Spleen (tissue), 11 donors: ENCODE results near the gene RPL13A. TPM values are rescaled to one million over a fixed set of nuclear protein-coding genes. Genes with fewer than 3 reads are reported as not detected.

Experiments used
- DNase-seq: peaks from one replicate; pipeline ENCODE4 v3.0.0-alpha.2; 2020
- H3K27ac ChIP-seq, 8 donors: fragments of 200-600 bp; sonication (generic) in 7 of 8; 1 replicate in 4 of 8; 2 replicates in 4 of 8; pipeline versions ENCODE4 v1.5.0 to v1.8.0; 2016 to 2021; ENCODE audit warnings: inconsistent platforms in 4 of 8, mild to moderate bottlenecking in 4 of 8, moderate library complexity in 1 of 8
- H3K27me3 ChIP-seq, 7 donors: fragments of 200-600 bp; sonication (generic) in 6 of 7; replicated peaks in 1 of 7; 1 replicate in 4 of 7; 2 replicates in 3 of 7; pipeline versions ENCODE4 v1.5.0 to v1.8.0; 2016 to 2021; ENCODE audit warnings: inconsistent platforms in 3 of 7, mild to moderate bottlenecking in 1 of 7
- H3K36me3 ChIP-seq, 6 donors: fragments of 200-600 bp; sonication (generic) in 5 of 6; 1 replicate in 4 of 6; 2 replicates in 2 of 6; pipeline versions ENCODE4 v1.5.0 to v1.8.0; 2016 to 2021; ENCODE audit warnings: inconsistent platforms in 2 of 6
- H3K4me1 ChIP-seq, 6 donors: fragments of 200-600 bp; sonication (generic) in 5 of 6; 1 replicate in 3 of 6; 2 replicates in 3 of 6; pipeline versions ENCODE4 v1.5.0 to v1.8.0; 2016 to 2021; ENCODE audit warnings: inconsistent platforms in 3 of 6
- H3K4me3 ChIP-seq, 8 donors: fragments of 200-600 bp; sonication (generic) in 7 of 8; 1 replicate in 4 of 8; 2 replicates in 4 of 8; pipeline versions ENCODE4 v1.5.0 to v1.8.0; 2016 to 2021; ENCODE audit warnings: inconsistent platforms in 4 of 8, mild to moderate bottlenecking in 4 of 8, moderate library complexity in 2 of 8
- H3K9me3 ChIP-seq, 8 donors: fragments of 200-600 bp; sonication (generic) in 7 of 8; 1 replicate in 4 of 8; 2 replicates in 4 of 8; pipeline versions ENCODE4 v1.5.0 to v1.8.0; 2016 to 2021; ENCODE audit warnings: inconsistent platforms in 4 of 8
- POLR2A ChIP-seq, 3 donors: fragments of 450-650 bp; IDR thresholded peaks; one replicate each; pipeline ENCODE4 v1.5.1; 2017; ENCODE audit warnings: antibody characterized with exemption in 3 of 3, mild to moderate bottlenecking in 1 of 3
- POLR2AphosphoS5 ChIP-seq, 3 donors: sonication (generic); formaldehyde crosslinking; IDR thresholded peaks; one replicate each; pipeline ENCODE4 v1.5.1; 2017; ENCODE audit warnings: antibody characterized with exemption in 3 of 3
- WGBS, 5 donors: extraction: QIAGEN DNeasy Blood & Tissue Kit in 3 of 5; methylation state at CpG; one replicate each; pipeline versions ENCODE4 v1.1.5 to v1.1.7; 2013 to 2018; 5-methylcytosine and 5-hydroxymethylcytosine counted together
- intact Hi-C: fragments of 100-400 bp; cut with DNase I; formaldehyde crosslinking; loops from one replicate; pipeline ENCODE4 v1.15.0; 2023; ENCODE audit warnings: low total_unique reads
- polyA plus RNA-seq, 3 donors: library from polyadenylated mRNA; stranded (reverse); fragments of 200-250 nt; gene quantifications; one replicate each; pipeline ENCODE4 v1.2.1, GENCODE V29; 2013
- total RNA-seq, 7 donors: library from RNA; depleted of rRNA in 3 of 7; stranded (reverse); fragments of >200 nt in 3 of 7; fragmentation: NEBNext Ultra II Directional in 4 of 7; extraction: Animal tissue kit (Norgen Biotek cat#: 25700) in 4 of 7; gene quantifications; one replicate each; pipeline versions ENCODE4 v1.1.0 to v1.2.1, GENCODE V29; 2016 to 2021
- TF ChIP-seq, protein P1 (sequence below), 11 experiments: fragments of 200-600 bp in 7 of 11; fragments of 450-650 bp in 4 of 11; sonication (generic) in 4 of 11; IDR thresholded peaks in 8 of 11; conservative IDR thresholded peaks in 3 of 11; 1 replicate in 7 of 11; 2 replicates in 4 of 11; pipeline versions ENCODE4 v1.4.0 to v1.8.0; 2016 to 2021; ENCODE audit warnings: antibody characterized with exemption in 11 of 11, inconsistent platforms in 4 of 11, mild to moderate bottlenecking in 1 of 11
- donor health status: healthy with polysubstance abuse.
- donor health status: DM: no; HTN: no; CAD: no; lungs with moderate emphysema.
- donor health status: DM: no; HTN: no; CAD: no.
- donor health status: Bipolar disorder and iron deficiency.
- donor health status: healthy.
- donor health status: DM: no; HTN: no; CAD: no.
- donor health status: DM: yes; HTN: yes; CAD: no.

The RPL13A gene
- total and polyA plus RNA-seq, 10 donors = 2,521 to 7,408 (median 3,003) TPM

DNA sequence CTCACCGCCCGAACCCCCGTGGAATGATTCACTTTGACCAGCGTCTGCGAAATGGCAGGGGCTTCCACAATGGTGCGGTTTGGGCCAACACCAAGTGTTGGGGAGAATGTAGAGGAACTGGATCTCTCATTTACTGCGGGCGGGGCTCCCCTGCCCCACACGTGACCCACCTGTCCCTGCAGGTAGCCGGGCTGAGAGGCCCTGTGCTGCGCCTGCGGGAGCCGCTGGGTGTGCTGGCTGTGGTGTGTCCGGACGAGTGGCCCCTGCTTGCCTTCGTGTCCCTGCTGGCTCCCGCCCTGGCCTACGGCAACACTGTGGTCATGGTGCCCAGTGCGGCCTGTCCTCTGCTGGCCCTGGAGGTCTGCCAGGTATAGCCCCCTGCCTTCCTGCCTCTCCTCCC, 19.2 kb upstream of the RPL13A start:
- H3K4me1 ChIP-seq = peaks cover 23 to 62% (median 42%) of the 10 kb centered on the region in 6 donors
- no peaks in the 10 kb centered on the region for H3K27me3 ChIP-seq
- TF ChIP-seq POLR2AphosphoS5 (IDR thresholded peaks at IDR 0.05) (peak in 1 of 3 donors; percentile 31), POLR2A (IDR thresholded peaks at IDR 0.05) (no peak)
- TF ChIP-seq, protein P1, sequence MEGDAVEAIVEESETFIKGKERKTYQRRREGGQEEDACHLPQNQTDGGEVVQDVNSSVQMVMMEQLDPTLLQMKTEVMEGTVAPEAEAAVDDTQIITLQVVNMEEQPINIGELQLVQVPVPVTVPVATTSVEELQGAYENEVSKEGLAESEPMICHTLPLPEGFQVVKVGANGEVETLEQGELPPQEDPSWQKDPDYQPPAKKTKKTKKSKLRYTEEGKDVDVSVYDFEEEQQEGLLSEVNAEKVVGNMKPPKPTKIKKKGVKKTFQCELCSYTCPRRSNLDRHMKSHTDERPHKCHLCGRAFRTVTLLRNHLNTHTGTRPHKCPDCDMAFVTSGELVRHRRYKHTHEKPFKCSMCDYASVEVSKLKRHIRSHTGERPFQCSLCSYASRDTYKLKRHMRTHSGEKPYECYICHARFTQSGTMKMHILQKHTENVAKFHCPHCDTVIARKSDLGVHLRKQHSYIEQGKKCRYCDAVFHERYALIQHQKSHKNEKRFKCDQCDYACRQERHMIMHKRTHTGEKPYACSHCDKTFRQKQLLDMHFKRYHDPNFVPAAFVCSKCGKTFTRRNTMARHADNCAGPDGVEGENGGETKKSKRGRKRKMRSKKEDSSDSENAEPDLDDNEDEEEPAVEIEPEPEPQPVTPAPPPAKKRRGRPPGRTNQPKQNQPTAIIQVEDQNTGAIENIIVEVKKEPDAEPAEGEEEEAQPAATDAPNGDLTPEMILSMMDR (IDR thresholded peaks at IDR 0.05 in 8 of 11, conservative IDR thresholded peaks at IDR 0.05 in 3 of 11) = no peak
- DNase-seq = no peak
- H3K4me3 ChIP-seq = no peak overlapping the region
- H3K27ac ChIP-seq = peak overlapping the region; percentile 60 to 89 (median 72)
- intact Hi-C loops = no loop called here
- WGBS, 5 donors = 86 to 94% (median 89%) methylated on average over 15 to 19 of the region's 19 CpGs
- no peaks in the 10 kb centered on the region for H3K9me3 ChIP-seq
- H3K36me3 ChIP-seq = peaks cover 0 to 73% (median 35%) of the 10 kb centered on the region in 6 donors

DNA sequence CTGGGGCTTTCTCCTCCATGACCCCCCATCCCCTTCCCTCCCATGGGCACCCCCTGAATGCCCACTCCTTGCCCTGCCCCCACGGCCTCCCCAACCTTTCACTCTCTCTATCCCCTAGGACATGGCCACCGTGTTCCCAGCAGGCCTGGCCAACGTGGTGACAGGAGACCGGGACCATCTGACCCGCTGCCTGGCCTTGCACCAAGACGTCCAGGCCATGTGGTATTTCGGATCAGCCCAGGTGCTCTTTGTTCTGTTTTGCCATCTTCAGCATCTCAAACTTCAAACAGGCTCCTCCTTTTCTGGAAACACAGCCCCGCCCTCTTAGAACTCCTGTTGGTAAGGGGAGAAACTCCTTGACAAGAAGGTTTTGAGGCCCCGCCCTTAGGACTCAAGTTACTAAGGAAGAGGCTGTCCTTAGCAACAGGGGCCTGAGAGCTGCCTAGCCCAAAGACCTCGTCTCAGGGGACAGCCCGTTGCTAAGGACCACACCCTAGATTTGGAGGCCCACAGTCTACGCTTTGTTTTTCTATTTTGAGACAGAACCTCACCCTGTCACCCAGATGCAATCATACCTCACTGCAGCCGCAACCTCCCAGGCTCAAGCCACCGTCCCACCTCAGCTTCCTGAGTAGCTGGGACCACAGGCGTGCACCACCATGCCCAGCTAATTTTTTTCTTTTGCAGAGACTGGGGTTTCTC, 18.5 kb upstream of the RPL13A start:
- H3K36me3 ChIP-seq = peaks cover 0 to 69% (median 32%) of the 10 kb centered on the region in 6 donors
- H3K9me3 ChIP-seq = no peaks in the 10 kb centered on the region
- WGBS, 5 donors = 44 to 47% (median 46%) methylated on average over 15 of the region's 15 CpGs
- peak overlapping the region in 1 of 8 donors; percentile 31 for H3K4me3 ChIP-seq
- H3K27me3 ChIP-seq = no peaks in the 10 kb centered on the region
- H3K4me1 ChIP-seq = peaks cover 28 to 68% (median 48%) of the 10 kb centered on the region in 6 donors
- H3K27ac ChIP-seq = peak overlapping the region; percentile 60 to 89 (median 72)
- TF ChIP-seq, protein P1 (IDR thresholded peaks at IDR 0.05 in 8 of 11, conservative IDR thresholded peaks at IDR 0.05 in 3 of 11) = peak in 1 of 11 experiments; percentile 4
- TF ChIP-seq POLR2AphosphoS5 (IDR thresholded peaks at IDR 0.05) (peak in 2 of 3 donors; percentile 81), POLR2A (IDR thresholded peaks at IDR 0.05) (no peak)
- intact Hi-C loops = no loop called here
- peak; percentile 92 for DNase-seq

DNA sequence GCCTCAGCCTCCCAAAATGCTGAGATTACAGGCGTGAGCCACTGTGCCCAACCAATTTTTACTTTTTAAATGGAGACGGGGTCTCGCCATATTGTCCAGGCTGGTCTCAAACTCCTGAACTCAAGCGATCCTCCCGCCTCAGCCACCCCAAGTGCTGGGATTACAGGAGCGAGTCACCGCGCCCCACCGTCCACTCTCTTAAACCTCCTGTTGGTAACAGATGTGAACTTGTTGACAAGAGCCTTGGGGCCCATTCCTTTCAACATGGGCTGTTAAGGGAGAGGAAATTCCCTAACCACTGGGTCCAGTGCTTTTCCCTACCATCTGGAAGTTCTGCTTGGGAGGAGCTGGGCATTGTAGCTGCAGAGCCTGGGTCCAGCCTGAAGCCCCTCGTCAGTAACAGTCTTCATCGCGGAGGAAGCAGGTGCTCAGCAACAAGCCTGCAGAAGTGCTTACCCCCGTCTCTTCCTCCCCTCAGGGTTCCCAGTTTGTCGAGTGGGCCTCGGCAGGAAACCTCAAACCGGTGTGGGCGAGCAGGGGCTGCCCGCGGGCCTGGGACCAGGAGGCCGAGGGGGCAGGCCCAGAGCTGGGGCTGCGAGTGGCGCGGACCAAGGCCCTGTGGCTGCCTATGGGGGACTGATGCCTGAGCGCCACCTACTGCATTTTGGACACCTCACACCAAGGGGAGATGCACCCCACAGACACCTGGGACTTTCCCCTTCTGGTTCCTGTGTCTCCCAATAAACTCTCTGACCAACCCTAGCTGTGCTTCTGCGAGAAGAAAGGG, 17.4 kb upstream of the RPL13A start:
- DNase-seq = peak; percentile 94
- Histone ChIP-seq H3K27me3 (no peaks in the 10 kb centered on the region), H3K4me3 (peak overlapping the region in 1 of 8 donors; percentile 31), H3K9me3 (no peaks in the 10 kb centered on the region), H3K4me1 (peaks cover 28 to 70% (median 53%) of the 10 kb centered on the region in 6 donors), H3K27ac (peak overlapping the region; percentile 60 to 89 (median 72)), H3K36me3 (peaks cover 0 to 58% (median 23%) of the 10 kb centered on the region in 6 donors)
- WGBS, 5 donors = 31 to 50% (median 48%) methylated on average over 21 to 25 of the region's 25 CpGs
- TF ChIP-seq POLR2AphosphoS5 (IDR thresholded peaks at IDR 0.05) (peak; percentile 76 to 86 (median 81)), POLR2A (IDR thresholded peaks at IDR 0.05) (no peak)
- TF ChIP-seq, protein P1 (IDR thresholded peaks at IDR 0.05 in 8 of 11, conservative IDR thresholded peaks at IDR 0.05 in 3 of 11) = peak; percentile 46 to 80 (median 74)
- intact Hi-C loops = no loop called here

DNA sequence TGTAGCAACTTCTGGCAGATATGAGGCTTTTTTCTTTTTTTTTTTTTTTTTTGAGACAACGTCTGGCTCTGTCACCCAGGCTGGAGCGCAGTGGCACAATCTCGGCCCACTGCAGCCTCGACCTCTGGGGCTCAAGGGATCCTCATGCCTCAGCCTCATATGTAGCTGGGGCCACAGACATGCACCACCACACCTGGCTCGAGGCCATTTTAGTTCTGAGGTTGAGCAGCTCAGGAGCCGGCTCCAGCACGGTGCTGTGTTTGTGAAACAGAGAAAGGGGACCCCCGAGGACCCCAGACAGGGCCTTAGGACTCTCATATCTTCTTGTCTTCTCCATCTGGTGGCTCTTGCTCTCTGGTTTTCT, 16.8 kb upstream of the RPL13A start:
- Histone ChIP-seq H3K27me3 (no peaks in the 10 kb centered on the region), H3K9me3 (no peaks in the 10 kb centered on the region), H3K4me3 (no peak overlapping the region), H3K27ac (peak overlapping the region; percentile 60 to 89 (median 72)), H3K36me3 (peaks cover 0 to 52% (median 20%) of the 10 kb centered on the region in 6 donors), H3K4me1 (peaks cover 28 to 76% (median 57%) of the 10 kb centered on the region in 6 donors)
- intact Hi-C loops = no loop called here
- TF ChIP-seq POLR2A (IDR thresholded peaks at IDR 0.05) (no peak), POLR2AphosphoS5 (IDR thresholded peaks at IDR 0.05) (no peak)
- TF ChIP-seq, protein P1 (IDR thresholded peaks at IDR 0.05 in 8 of 11, conservative IDR thresholded peaks at IDR 0.05 in 3 of 11) = no peak
- no peak for DNase-seq
- 49 to 54% (median 53%) methylated on average over 8 of the region's 8 CpGs for WGBS, 5 donors
